IMR-90 (cell line): ENCODE results near the gene NRXN2. TPM values are rescaled to one million over a fixed set of nuclear protein-coding genes. Genes with fewer than 3 reads are reported as not detected.

Experiments
- ATAC-seq: fragments of 200-7000 bp; cut with Tn5 transposase; 2 replicates; pipeline ENCODE4 v1.9.1; 2020; ENCODE audit warnings: low read depth, mild to moderate bottlenecking, moderate library complexity
- BruUV-seq: library from RNA; stranded (reverse); fragments of 400-500 nt; replicated peaks from 2 replicates; lab custom pipeline; 2021; lab: Mats Ljungman, UMichigan
- CTCF ChIA-PET: fragments of 300-600 bp; formaldehyde crosslinking; extraction: SDS; loops from one replicate; lab custom pipeline; 2021; ENCODE audit warnings: antibody characterized with exemption; lab: Yijun Ruan, JAX
- POLR2A ChIA-PET: fragments of 300-600 bp; sonication (Branson Sonifier 250); formaldehyde crosslinking; loops from one replicate; lab custom pipeline; 2022; ENCODE audit warnings: antibody characterized with exemption; ENCODE audit not compliant: unreplicated experiment; lab: Charles Lee
- DNase-seq: peaks from one replicate; pipeline ENCODE4 v3.0.0; 2013
- H2AFZ ChIP-seq: replicated peaks from 2 replicates; pipeline ENCODE3; 2013; ENCODE audit warnings: low read length, mild to moderate bottlenecking; ENCODE audit not compliant: poor library complexity
- H2AK5ac ChIP-seq: 2 replicates; pipeline ENCODE4 v1.6.1; 2013; ENCODE audit warnings: low read depth, low read length, inconsistent platforms
- H2AK9ac ChIP-seq: replicated peaks from 2 replicates; pipeline ENCODE3; 2013; ENCODE audit warnings: mild to moderate bottlenecking, low read depth, low read length, moderate library complexity; ENCODE audit not compliant: poor library complexity
- H2BK120ac ChIP-seq: 2 replicates; pipeline ENCODE4 v1.6.1; 2013; ENCODE audit warnings: low read depth, low read length, inconsistent platforms
- H2BK15ac ChIP-seq: 3 replicates; pipeline ENCODE4 v1.6.1; 2013; ENCODE audit warnings: low read depth, low read length, inconsistent platforms
- H2BK20ac ChIP-seq: 2 replicates; pipeline ENCODE4 v1.6.1; 2013; ENCODE audit warnings: low read depth, mild to moderate bottlenecking, inconsistent platforms, low read length, moderate library complexity
- H2BK5ac ChIP-seq: 2 replicates; pipeline ENCODE4 v1.6.1; 2013; ENCODE audit warnings: mild to moderate bottlenecking, low read depth, low read length, inconsistent platforms; ENCODE audit not compliant: poor library complexity, severe bottlenecking
- H3K14ac ChIP-seq: replicated peaks from 2 replicates; pipeline ENCODE4 v1.6.1; 2013; ENCODE audit warnings: low read depth, low read length, inconsistent platforms
- H3K18ac ChIP-seq: 2 replicates; pipeline ENCODE4 v1.6.1; 2013; ENCODE audit warnings: low read depth, low read length, control low read depth
- H3K23ac ChIP-seq: 2 replicates; pipeline ENCODE4 v1.6.1; 2013; ENCODE audit warnings: low read depth, low read length, inconsistent platforms
- H3K27ac ChIP-seq: 2 replicates; pipeline ENCODE4 v1.5.1; 2013; ENCODE audit warnings: mild to moderate bottlenecking, control low read depth, low read length; ENCODE audit not compliant: insufficient read depth
- H3K27me3 ChIP-seq: 2 replicates; pipeline ENCODE4 v1.6.1; 2013; ENCODE audit warnings: low read length; ENCODE audit not compliant: control insufficient read depth, insufficient read depth
- H3K36me3 ChIP-seq: 2 replicates; pipeline ENCODE4 v1.6.1; 2013; ENCODE audit warnings: low read length, mixed read lengths; ENCODE audit not compliant: control insufficient read depth, insufficient read depth
- H3K4ac ChIP-seq: 2 replicates; pipeline ENCODE4 v1.6.1; 2013; ENCODE audit warnings: low read depth, low read length, inconsistent platforms
- H3K4me1 ChIP-seq: 2 replicates; pipeline ENCODE4 v1.6.1; 2013; ENCODE audit warnings: low read length, mixed read lengths; ENCODE audit not compliant: control insufficient read depth, insufficient read depth
- H3K4me2 ChIP-seq: 2 replicates; pipeline ENCODE4 v1.6.1; 2013; ENCODE audit warnings: low read depth, mild to moderate bottlenecking, control low read depth, low read length, moderate library complexity
- H3K4me3 ChIP-seq: 2 replicates; pipeline ENCODE4 v1.5.1; 2013; ENCODE audit warnings: low read depth, mild to moderate bottlenecking, control low read depth, low read length, moderate library complexity; ENCODE audit not compliant: insufficient read depth
- H3K56ac ChIP-seq: 2 replicates; pipeline ENCODE4 v1.6.1; 2013; ENCODE audit warnings: low read length, inconsistent platforms; ENCODE audit not compliant: insufficient read depth; ENCODE audit errors: extremely low read depth
- H3K79me1 ChIP-seq, 2 experiments: 2 replicates each; pipeline ENCODE4 v1.6.1; 2013; ENCODE audit warnings: low read length in 2 of 2, inconsistent platforms in 1 of 2, low read depth in 1 of 2
- H3K9ac ChIP-seq: 2 replicates; pipeline ENCODE4 v1.6.1; 2013; ENCODE audit warnings: low read depth, low read length, control low read depth
- H3K9me1 ChIP-seq: 2 replicates; pipeline ENCODE4 v1.6.1; 2013; ENCODE audit warnings: low read length, inconsistent platforms; ENCODE audit not compliant: insufficient read depth
- H3K9me3 ChIP-seq: 2 replicates; pipeline ENCODE4 v1.6.1; 2013; ENCODE audit warnings: low read length; ENCODE audit not compliant: control insufficient read depth, insufficient read depth
- H4K20me1 ChIP-seq: 2 replicates; pipeline ENCODE4 v1.6.1; 2013; ENCODE audit warnings: low read length, inconsistent platforms; ENCODE audit not compliant: insufficient read depth
- H4K5ac ChIP-seq: 2 replicates; pipeline ENCODE4 v1.6.1; 2013; ENCODE audit warnings: mild to moderate bottlenecking, low read depth, low read length, control low read depth
- H4K8ac ChIP-seq, 2 experiments: 2 replicates each; pipeline ENCODE4 v1.6.1; 2013; ENCODE audit warnings: low read depth in 2 of 2, low read length in 2 of 2, control low read depth in 1 of 2, inconsistent platforms in 1 of 2
- H4K91ac ChIP-seq: 2 replicates; pipeline ENCODE4 v1.6.1; 2013; ENCODE audit warnings: low read depth, low read length, inconsistent platforms; ENCODE audit not compliant: insufficient read depth
- BHLHE40 ChIP-seq: fragments of 150-350 bp; IDR thresholded peaks from 2 replicates; pipeline ENCODE4 v1.6.1; 2016; ENCODE audit warnings: mild to moderate bottlenecking, low read depth, low read length
- ELK1 ChIP-seq: fragments of 150-350 bp; IDR thresholded peaks from 2 replicates; pipeline ENCODE4 v1.6.1; 2016; ENCODE audit warnings: low read depth, mild to moderate bottlenecking, low read length, moderate library complexity, borderline replicate concordance
- WGBS, 2 experiments: methylation state at CpG; one replicate each; pipeline versions ENCODE4 v1.1.5 to v1.1.7; 2013; ENCODE audit warnings: missing lambda C conversion rate in 2 of 2; ENCODE audit not compliant: insufficient read length in 1 of 2; ENCODE audit errors: extremely low coverage in 2 of 2; 5-methylcytosine and 5-hydroxymethylcytosine counted together
- dilution Hi-C: fragments of 300-500 bp; cut with HindIII; formaldehyde crosslinking; loops from one replicate; pipeline ENCODE4 v1.14.3; 2018; ENCODE audit warnings: low sequenced_read_pairs; ENCODE audit not compliant: unreplicated experiment
- in situ Hi-C: fragments of 300-500 bp; cut with MboI; formaldehyde crosslinking; loops from 3 replicates; pipeline ENCODE4 v1.14.3; 2019; ENCODE audit warnings: low sequenced_read_pairs, inconsistent platforms, mixed read lengths
- intact Hi-C: fragments of 100-400 bp; cut with micrococcal nuclease; formaldehyde crosslinking; loops from 2 replicates; pipeline ENCODE4 v1.10.0; 2022
- polyA plus RNA-seq, 3 experiments: library from polyadenylated mRNA; depleted of rRNA; stranded (reverse); fragments of >200 nt; gene quantifications; 2 replicates each; pipeline ENCODE4 v1.2.3, GENCODE V29; 2012; ENCODE audit warnings: low replicate concordance in 1 of 3
- total RNA-seq: library from RNA; depleted of rRNA; stranded (reverse); fragments of >200 nt; gene quantifications from 2 replicates; pipeline ENCODE4 v1.2.3, GENCODE V29; 2012

The NRXN2 gene
- total and polyA plus RNA-seq, 2 of the 4 experiments (the other 2 are of a cell fraction): 0.18 to 0.22 TPM

GRCh38 chr11:64648551-64648950 is 74.4 kb downstream of the NRXN2 start:
- 56% methylated on average over 8 of the region's 9 CpGs; no CpG with 5 or more reads in 1 of the 2 experiments for WGBS, 2 experiments
- Histone ChIP-seq H4K5ac (no peak overlapping the region), H3K18ac (no peak overlapping the region), H3K56ac (no peak overlapping the region), H3K4me3 (no peak overlapping the region), H3K23ac (no peak overlapping the region), H3K79me1 (no peaks in the 10 kb centered on the region), H2BK120ac (no peak overlapping the region), H3K9me3 (no peaks in the 10 kb centered on the region), H2BK5ac (no peak overlapping the region), H2AFZ (no peak overlapping the region), H3K9ac (no peak overlapping the region), H4K8ac (no peak overlapping the region), H3K14ac (no peak overlapping the region), H3K4me2 (no peak overlapping the region), H4K91ac (no peak overlapping the region), H2AK9ac (no peak overlapping the region), H4K20me1 (peaks cover 5% of the 10 kb centered on the region), H2BK20ac (no peak overlapping the region), H3K4ac (no peak overlapping the region), H3K27ac (no peak overlapping the region), H3K27me3 (peaks cover 73% of the 10 kb centered on the region), H3K9me1 (0 out of 2 replicates have a peak, but pooled peaks cover 3% of the 10 kb centered on the region), H2AK5ac (no peak overlapping the region), H3K4me1 (no peaks in the 10 kb centered on the region), H3K36me3 (no peaks in the 10 kb centered on the region), H2BK15ac (no peak overlapping the region)
- ATAC-seq (no peak), DNase-seq (no peak)
- ChIA-PET CTCF (interaction anchor here (1.3 kb wide), 1 partner anchor 40 kb away, joined by 3 read pairs; no protein-coding TSS in a partner anchor), POLR2A (no interaction called here)
- no TSS peak for BruUV-seq
- in situ Hi-C loops (no loop called here), intact Hi-C loops (no loop called here), dilution Hi-C loops (no loop called here)
- no peak for TF ChIP-seq ELK1
- no peak for TF ChIP-seq BHLHE40
